GM23338 (cell line): ENCODE data around the gene LSM3. TPM values are rescaled to one million over a fixed set of nuclear protein-coding genes. Genes with fewer than 3 reads are reported as not detected.

Source experiments
- ATAC-seq: fragments of 200-7000 bp; cut with Tn5 transposase; 3 replicates; pipeline ENCODE4 v1.9.1; 2020
- DNase-seq: peaks from one replicate; pipeline ENCODE4 v3.0.0-alpha.2; 2015; ENCODE audit warnings: low spot score
- H2AFZ ChIP-seq: fragments of 200-600 bp; sonication (generic); 2 replicates; pipeline ENCODE4 v1.8.0; 2016; ENCODE audit warnings: antibody characterized with exemption, mild to moderate bottlenecking, moderate library complexity
- H3F3A ChIP-seq: fragments of 200-600 bp; sonication (generic); replicated peaks from 2 replicates; pipeline ENCODE4 v1.8.0; 2017; ENCODE audit warnings: antibody characterized with exemption, mixed run types, low read depth
- H3K27ac ChIP-seq: fragments of 200-600 bp; sonication (generic); 2 replicates; pipeline ENCODE4 v1.6.1; 2016; ENCODE audit warnings: low read depth
- H3K27me3 ChIP-seq: fragments of 200-600 bp; sonication (generic); 2 replicates; pipeline ENCODE4 v1.8.0; 2016; ENCODE audit warnings: mild to moderate bottlenecking, mixed run types, moderate library complexity; ENCODE audit not compliant: insufficient read depth
- H3K36me3 ChIP-seq: fragments of 200-600 bp; sonication (generic); 2 replicates; pipeline ENCODE4 v1.8.0; 2016; ENCODE audit warnings: mild to moderate bottlenecking; ENCODE audit not compliant: insufficient read depth
- H3K4me1 ChIP-seq: fragments of 200-600 bp; sonication (generic); 2 replicates; pipeline ENCODE4 v1.8.0; 2016; ENCODE audit warnings: mild to moderate bottlenecking, moderate library complexity; ENCODE audit not compliant: insufficient read depth
- H3K4me2 ChIP-seq: fragments of 200-600 bp; sonication (generic); 2 replicates; pipeline ENCODE4 v1.7.1; 2017; ENCODE audit warnings: mixed run types
- H3K4me3 ChIP-seq: fragments of 200-600 bp; sonication (generic); 2 replicates; pipeline ENCODE4 v1.6.1; 2016; ENCODE audit warnings: mixed run types
- H3K79me2 ChIP-seq: fragments of 200-600 bp; sonication (generic); replicated peaks from 2 replicates; pipeline ENCODE4 v1.8.0; 2017; ENCODE audit warnings: mild to moderate bottlenecking; ENCODE audit not compliant: insufficient read depth
- H3K9me2 ChIP-seq: fragments of 200-600 bp; sonication (generic); 2 replicates; pipeline ENCODE4 v1.8.0; 2017; ENCODE audit not compliant: insufficient read depth
- H4K20me1 ChIP-seq: fragments of 200-600 bp; sonication (generic); replicated peaks from 2 replicates; pipeline ENCODE4 v1.8.0; 2017; ENCODE audit warnings: mild to moderate bottlenecking; ENCODE audit not compliant: insufficient read depth
- H3K27ac Mint-ChIP-seq: 2 replicates; pipeline ENCODE4 v1.8.0; 2020; ENCODE audit warnings: inconsistent platforms, mild to moderate bottlenecking, moderate library complexity, mixed read lengths
- H3K27me3 Mint-ChIP-seq: 3 replicates; pipeline ENCODE4 v1.8.0; 2022; ENCODE audit warnings: low read depth, mild to moderate bottlenecking, moderate library complexity, mixed read lengths, inconsistent platforms; ENCODE audit not compliant: insufficient read depth, poor library complexity
- H3K36me3 Mint-ChIP-seq: 3 replicates; pipeline ENCODE4 v1.8.0; 2021; ENCODE audit warnings: low read depth, mild to moderate bottlenecking, inconsistent platforms, moderate library complexity, mixed read lengths
- H3K4me1 Mint-ChIP-seq: 3 replicates; pipeline ENCODE4 v1.8.0; 2020; ENCODE audit warnings: mild to moderate bottlenecking, inconsistent platforms, mixed read lengths
- H3K4me3 Mint-ChIP-seq: 3 replicates; pipeline ENCODE4 v1.8.0; 2021; ENCODE audit warnings: moderate library complexity, mild to moderate bottlenecking, inconsistent platforms, mixed read lengths
- H3K9me3 Mint-ChIP-seq: 3 replicates; pipeline ENCODE4 v1.8.0; 2020; ENCODE audit warnings: moderate library complexity, mild to moderate bottlenecking, inconsistent platforms, mixed read lengths
- CREB1 ChIP-seq: fragments of 250-450 bp; sonication (Bioruptor Pico); IDR thresholded peaks from 2 replicates; pipeline ENCODE4 v1.5.0; 2020; ENCODE audit warnings: low read depth, mild to moderate bottlenecking, moderate library complexity
- EZH2 ChIP-seq: fragments of 200-600 bp; sonication (generic); IDR thresholded peaks from one replicate; pipeline ENCODE4 v1.8.0; 2017; ENCODE audit warnings: antibody characterized with exemption, mild to moderate bottlenecking, low read depth; ENCODE audit not compliant: unreplicated experiment
- EZH2phosphoT487 ChIP-seq: fragments of 200-600 bp; sonication (generic); IDR thresholded peaks from one replicate; pipeline ENCODE4 v1.8.1; 2018; ENCODE audit warnings: antibody characterized with exemption; ENCODE audit not compliant: unreplicated experiment
- JUNB ChIP-seq: IDR thresholded peaks from one replicate; pipeline ENCODE4 v1.6.1; 2016; ENCODE audit warnings: antibody characterized with exemption; ENCODE audit not compliant: unreplicated experiment
- NANOG ChIP-seq: IDR thresholded peaks from 2 replicates; pipeline ENCODE4 v1.6.1; 2016; ENCODE audit warnings: antibody characterized with exemption, borderline replicate concordance
- POLR2AphosphoS5 ChIP-seq: IDR thresholded peaks from 2 replicates; pipeline ENCODE4 v1.6.1; 2016; ENCODE audit warnings: antibody characterized with exemption, low read depth
- STAT1 ChIP-seq: IDR thresholded peaks from one replicate; pipeline ENCODE4 v1.6.1; 2016; ENCODE audit warnings: antibody characterized with exemption; ENCODE audit not compliant: unreplicated experiment
- ZNF114 ChIP-seq: fragments of 250-450 bp; sonication (Bioruptor Pico); IDR thresholded peaks from 2 replicates; pipeline ENCODE4 v1.5.0; 2020; ENCODE audit warnings: mild to moderate bottlenecking, moderate library complexity
- ZNF331 ChIP-seq: fragments of 250-450 bp; sonication (Bioruptor Pico); IDR thresholded peaks from 2 replicates; pipeline ENCODE4 v1.5.0; 2020; ENCODE audit warnings: low read depth, mild to moderate bottlenecking, moderate library complexity
- polyA plus RNA-seq: library from polyadenylated mRNA; unstranded; fragments of >200 nt; fragmentation: Nextera tagmentation; extraction: Ambion mirVana; gene quantifications from 2 replicates; pipeline ENCODE4 v1.2.1, GENCODE V29; 2016
- total RNA-seq: library from RNA; depleted of rRNA; stranded (reverse); fragments of >200 nt; shearing (Covaris generic); gene quantifications from 2 replicates; pipeline ENCODE4 v1.2.3, GENCODE V29; 2014
- TF ChIP-seq, protein P1 (sequence below): fragments of 250-450 bp; sonication (Bioruptor Pico); IDR thresholded peaks from 2 replicates; pipeline ENCODE4 v1.5.0; 2020; ENCODE audit warnings: mild to moderate bottlenecking, moderate library complexity
- TF ChIP-seq, protein P2 (sequence below): IDR thresholded peaks from one replicate; pipeline ENCODE4 v1.6.1; 2018; ENCODE audit warnings: antibody characterized with exemption; ENCODE audit not compliant: unreplicated experiment
- TF ChIP-seq, protein P3 (sequence below): IDR thresholded peaks from 2 replicates; pipeline ENCODE4 v1.6.1; 2016; ENCODE audit warnings: antibody characterized with exemption
- TF ChIP-seq, protein P4 (sequence below), 2 experiments: fragments of 200-600 bp in 1 of 2; sonication (generic) in 1 of 2; conservative IDR thresholded peaks; 2 replicates each; pipeline versions ENCODE4 v1.5.1 to v1.6.1; 2016 to 2017; ENCODE audit warnings: antibody characterized with exemption in 2 of 2, low read depth in 2 of 2, mild to moderate bottlenecking in 2 of 2, moderate library complexity in 1 of 2

LSM3 gene
- total and polyA plus RNA-seq, 2 experiments from 2014 or later = 20.1 to 71.5 TPM

DNA sequence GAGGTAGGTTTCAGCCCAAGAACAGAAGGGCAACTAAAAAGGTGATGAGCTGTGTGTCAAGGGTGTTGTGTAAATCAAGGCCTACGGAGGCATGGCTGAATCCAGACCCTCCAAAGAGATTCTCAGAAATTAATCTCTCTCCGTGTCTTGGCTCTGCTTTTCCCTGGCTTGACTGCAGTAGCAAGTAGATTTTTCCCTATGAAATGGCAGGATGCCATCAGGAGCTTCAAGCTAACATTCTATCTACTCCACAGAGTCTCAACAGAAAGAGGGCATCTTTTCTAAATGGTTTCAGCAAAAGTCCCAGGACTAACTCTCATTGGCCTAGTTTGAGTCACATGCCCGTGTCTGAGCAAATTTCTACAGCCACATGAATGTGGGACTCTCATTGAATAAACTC, 58.3 kb downstream of the LSM3 start:
- 0 out of 2 replicates have a peak, but pooled peaks cover 3% of the 10 kb centered on the region for H3K9me2 ChIP-seq
- no peaks in the 10 kb centered on the region for H3K79me2 ChIP-seq
- no peaks in the 10 kb centered on the region for H3K36me3 ChIP-seq
- TF ChIP-seq, protein P1, sequence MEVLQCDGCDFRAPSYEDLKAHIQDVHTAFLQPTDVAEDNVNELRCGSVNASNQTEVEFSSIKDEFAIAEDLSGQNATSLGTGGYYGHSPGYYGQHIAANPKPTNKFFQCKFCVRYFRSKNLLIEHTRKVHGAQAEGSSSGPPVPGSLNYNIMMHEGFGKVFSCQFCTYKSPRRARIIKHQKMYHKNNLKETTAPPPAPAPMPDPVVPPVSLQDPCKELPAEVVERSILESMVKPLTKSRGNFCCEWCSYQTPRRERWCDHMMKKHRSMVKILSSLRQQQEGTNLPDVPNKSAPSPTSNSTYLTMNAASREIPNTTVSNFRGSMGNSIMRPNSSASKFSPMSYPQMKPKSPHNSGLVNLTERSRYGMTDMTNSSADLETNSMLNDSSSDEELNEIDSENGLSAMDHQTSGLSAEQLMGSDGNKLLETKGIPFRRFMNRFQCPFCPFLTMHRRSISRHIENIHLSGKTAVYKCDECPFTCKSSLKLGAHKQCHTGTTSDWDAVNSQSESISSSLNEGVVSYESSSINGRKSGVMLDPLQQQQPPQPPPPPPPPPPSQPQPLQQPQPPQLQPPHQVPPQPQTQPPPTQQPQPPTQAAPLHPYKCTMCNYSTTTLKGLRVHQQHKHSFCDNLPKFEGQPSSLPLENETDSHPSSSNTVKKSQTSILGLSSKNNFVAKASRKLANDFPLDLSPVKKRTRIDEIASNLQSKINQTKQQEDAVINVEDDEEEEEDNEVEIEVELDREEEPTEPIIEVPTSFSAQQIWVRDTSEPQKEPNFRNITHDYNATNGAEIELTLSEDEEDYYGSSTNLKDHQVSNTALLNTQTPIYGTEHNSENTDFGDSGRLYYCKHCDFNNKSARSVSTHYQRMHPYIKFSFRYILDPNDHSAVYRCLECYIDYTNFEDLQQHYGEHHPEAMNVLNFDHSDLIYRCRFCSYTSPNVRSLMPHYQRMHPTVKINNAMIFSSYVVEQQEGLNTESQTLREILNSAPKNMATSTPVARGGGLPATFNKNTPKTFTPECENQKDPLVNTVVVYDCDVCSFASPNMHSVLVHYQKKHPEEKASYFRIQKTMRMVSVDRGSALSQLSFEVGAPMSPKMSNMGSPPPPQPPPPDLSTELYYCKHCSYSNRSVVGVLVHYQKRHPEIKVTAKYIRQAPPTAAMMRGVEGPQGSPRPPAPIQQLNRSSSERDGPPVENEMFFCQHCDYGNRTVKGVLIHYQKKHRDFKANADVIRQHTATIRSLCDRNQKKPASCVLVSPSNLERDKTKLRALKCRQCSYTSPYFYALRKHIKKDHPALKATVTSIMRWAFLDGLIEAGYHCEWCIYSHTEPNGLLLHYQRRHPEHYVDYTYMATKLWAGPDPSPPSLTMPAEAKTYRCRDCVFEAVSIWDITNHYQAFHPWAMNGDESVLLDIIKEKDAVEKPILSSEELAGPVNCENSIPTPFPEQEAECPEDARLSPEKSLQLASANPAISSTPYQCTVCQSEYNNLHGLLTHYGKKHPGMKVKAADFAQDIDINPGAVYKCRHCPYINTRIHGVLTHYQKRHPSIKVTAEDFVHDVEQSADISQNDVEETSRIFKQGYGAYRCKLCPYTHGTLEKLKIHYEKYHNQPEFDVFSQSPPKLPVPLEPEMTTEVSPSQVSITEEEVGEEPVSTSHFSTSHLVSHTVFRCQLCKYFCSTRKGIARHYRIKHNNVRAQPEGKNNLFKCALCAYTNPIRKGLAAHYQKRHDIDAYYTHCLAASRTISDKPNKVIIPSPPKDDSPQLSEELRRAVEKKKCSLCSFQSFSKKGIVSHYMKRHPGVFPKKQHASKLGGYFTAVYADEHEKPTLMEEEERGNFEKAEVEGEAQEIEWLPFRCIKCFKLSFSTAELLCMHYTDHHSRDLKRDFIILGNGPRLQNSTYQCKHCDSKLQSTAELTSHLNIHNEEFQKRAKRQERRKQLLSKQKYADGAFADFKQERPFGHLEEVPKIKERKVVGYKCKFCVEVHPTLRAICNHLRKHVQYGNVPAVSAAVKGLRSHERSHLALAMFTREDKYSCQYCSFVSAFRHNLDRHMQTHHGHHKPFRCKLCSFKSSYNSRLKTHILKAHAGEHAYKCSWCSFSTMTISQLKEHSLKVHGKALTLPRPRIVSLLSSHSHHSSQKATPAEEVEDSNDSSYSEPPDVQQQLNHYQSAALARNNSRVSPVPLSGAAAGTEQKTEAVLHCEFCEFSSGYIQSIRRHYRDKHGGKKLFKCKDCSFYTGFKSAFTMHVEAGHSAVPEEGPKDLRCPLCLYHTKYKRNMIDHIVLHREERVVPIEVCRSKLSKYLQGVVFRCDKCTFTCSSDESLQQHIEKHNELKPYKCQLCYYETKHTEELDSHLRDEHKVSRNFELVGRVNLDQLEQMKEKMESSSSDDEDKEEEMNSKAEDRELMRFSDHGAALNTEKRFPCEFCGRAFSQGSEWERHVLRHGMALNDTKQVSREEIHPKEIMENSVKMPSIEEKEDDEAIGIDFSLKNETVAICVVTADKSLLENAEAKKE (CRISPR knock-in tag) = no peak
- TF ChIP-seq, protein P2, sequence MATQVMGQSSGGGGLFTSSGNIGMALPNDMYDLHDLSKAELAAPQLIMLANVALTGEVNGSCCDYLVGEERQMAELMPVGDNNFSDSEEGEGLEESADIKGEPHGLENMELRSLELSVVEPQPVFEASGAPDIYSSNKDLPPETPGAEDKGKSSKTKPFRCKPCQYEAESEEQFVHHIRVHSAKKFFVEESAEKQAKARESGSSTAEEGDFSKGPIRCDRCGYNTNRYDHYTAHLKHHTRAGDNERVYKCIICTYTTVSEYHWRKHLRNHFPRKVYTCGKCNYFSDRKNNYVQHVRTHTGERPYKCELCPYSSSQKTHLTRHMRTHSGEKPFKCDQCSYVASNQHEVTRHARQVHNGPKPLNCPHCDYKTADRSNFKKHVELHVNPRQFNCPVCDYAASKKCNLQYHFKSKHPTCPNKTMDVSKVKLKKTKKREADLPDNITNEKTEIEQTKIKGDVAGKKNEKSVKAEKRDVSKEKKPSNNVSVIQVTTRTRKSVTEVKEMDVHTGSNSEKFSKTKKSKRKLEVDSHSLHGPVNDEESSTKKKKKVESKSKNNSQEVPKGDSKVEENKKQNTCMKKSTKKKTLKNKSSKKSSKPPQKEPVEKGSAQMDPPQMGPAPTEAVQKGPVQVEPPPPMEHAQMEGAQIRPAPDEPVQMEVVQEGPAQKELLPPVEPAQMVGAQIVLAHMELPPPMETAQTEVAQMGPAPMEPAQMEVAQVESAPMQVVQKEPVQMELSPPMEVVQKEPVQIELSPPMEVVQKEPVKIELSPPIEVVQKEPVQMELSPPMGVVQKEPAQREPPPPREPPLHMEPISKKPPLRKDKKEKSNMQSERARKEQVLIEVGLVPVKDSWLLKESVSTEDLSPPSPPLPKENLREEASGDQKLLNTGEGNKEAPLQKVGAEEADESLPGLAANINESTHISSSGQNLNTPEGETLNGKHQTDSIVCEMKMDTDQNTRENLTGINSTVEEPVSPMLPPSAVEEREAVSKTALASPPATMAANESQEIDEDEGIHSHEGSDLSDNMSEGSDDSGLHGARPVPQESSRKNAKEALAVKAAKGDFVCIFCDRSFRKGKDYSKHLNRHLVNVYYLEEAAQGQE = no peak
- TF ChIP-seq EZH2phosphoT487 (no peak), ZNF331 (CRISPR knock-in tag) (no peak), CREB1 (no peak), NANOG (no peak), EZH2 (no peak), JUNB (no peak), STAT1 (no peak), POLR2AphosphoS5 (no peak), ZNF114 (CRISPR knock-in tag) (no peak)
- TF ChIP-seq, protein P3, sequence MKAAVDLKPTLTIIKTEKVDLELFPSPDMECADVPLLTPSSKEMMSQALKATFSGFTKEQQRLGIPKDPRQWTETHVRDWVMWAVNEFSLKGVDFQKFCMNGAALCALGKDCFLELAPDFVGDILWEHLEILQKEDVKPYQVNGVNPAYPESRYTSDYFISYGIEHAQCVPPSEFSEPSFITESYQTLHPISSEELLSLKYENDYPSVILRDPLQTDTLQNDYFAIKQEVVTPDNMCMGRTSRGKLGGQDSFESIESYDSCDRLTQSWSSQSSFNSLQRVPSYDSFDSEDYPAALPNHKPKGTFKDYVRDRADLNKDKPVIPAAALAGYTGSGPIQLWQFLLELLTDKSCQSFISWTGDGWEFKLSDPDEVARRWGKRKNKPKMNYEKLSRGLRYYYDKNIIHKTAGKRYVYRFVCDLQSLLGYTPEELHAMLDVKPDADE = no peak
- TF ChIP-seq, protein P4, sequence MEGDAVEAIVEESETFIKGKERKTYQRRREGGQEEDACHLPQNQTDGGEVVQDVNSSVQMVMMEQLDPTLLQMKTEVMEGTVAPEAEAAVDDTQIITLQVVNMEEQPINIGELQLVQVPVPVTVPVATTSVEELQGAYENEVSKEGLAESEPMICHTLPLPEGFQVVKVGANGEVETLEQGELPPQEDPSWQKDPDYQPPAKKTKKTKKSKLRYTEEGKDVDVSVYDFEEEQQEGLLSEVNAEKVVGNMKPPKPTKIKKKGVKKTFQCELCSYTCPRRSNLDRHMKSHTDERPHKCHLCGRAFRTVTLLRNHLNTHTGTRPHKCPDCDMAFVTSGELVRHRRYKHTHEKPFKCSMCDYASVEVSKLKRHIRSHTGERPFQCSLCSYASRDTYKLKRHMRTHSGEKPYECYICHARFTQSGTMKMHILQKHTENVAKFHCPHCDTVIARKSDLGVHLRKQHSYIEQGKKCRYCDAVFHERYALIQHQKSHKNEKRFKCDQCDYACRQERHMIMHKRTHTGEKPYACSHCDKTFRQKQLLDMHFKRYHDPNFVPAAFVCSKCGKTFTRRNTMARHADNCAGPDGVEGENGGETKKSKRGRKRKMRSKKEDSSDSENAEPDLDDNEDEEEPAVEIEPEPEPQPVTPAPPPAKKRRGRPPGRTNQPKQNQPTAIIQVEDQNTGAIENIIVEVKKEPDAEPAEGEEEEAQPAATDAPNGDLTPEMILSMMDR (conservative IDR thresholded peaks at IDR 0.05; ENCODE audit: low read depth in 2 of 2) = no peak
- ATAC-seq = no peak
- no peaks in the 10 kb centered on the region for H3K27me3 ChIP-seq
- H3K4me1 Mint-ChIP-seq = no peaks in the 10 kb centered on the region
- H2AFZ ChIP-seq = no peak overlapping the region
- H3K4me2 ChIP-seq = no peak overlapping the region
- peaks cover 16% of the 10 kb centered on the region for H3K9me3 Mint-ChIP-seq
- H3K4me1 ChIP-seq = no peaks in the 10 kb centered on the region
- H3K27ac Mint-ChIP-seq = no peak overlapping the region
- H4K20me1 ChIP-seq = no peaks in the 10 kb centered on the region
- peaks cover 6% of the 10 kb centered on the region; the same call in 2 of the 3 replicates for H3K36me3 Mint-ChIP-seq
- H3K4me3 ChIP-seq = no peak overlapping the region
- H3K27ac ChIP-seq = no peak overlapping the region
- H3F3A ChIP-seq = no peaks in the 10 kb centered on the region
- H3K27me3 Mint-ChIP-seq = no peaks in the 10 kb centered on the region
- H3K4me3 Mint-ChIP-seq = no peak overlapping the region
- no peak for DNase-seq
